ENCODE data around the gene NXPE3. TPM values are rescaled to one million over a fixed set of nuclear protein-coding genes. Genes with fewer than 3 reads are reported as not detected.

NXPE3 gene
- total and polyA plus RNA-seq, 5 donors from 2014 or later, result 37.9 to 43.2 (median 42.2) TPM

- peaks cover 43% of the 10 kb centered on the region for H3K36me3 Mint-ChIP-seq
- Histone ChIP-seq H3K4me1 (ENCODE audit: control insufficient read depth, insufficient read depth, low read length, poor library complexity, severe bottlenecking) (peaks cover 6% of the 10 kb centered on the region), H3K36me3 (ENCODE audit: control insufficient read depth, insufficient read depth, low read length) (peaks cover 62% of the 10 kb centered on the region)
Observed at GRCh38 chr3:101803939-101804338, 24.9 kb downstream of the NXPE3 start.

GRCh38 chr3:101806491-101806890, 27.5 kb downstream of the NXPE3 start:
- Histone ChIP-seq H3K27me3 (ENCODE audit: control insufficient read depth, insufficient read depth, low read length) (no peaks in the 10 kb centered on the region), H3K4me3 (ENCODE audit: low read depth, low read length) (no peak overlapping the region), H3K27ac (ENCODE audit: insufficient read depth, low read length, poor library complexity, severe bottlenecking) (no peak overlapping the region), H3K9me3 (ENCODE audit: control insufficient read depth in 2 of 2, low read length in 2 of 2) (no peaks in the 10 kb centered on the region), H3K4me1 (ENCODE audit: control insufficient read depth, insufficient read depth, low read length, poor library complexity, severe bottlenecking) (peaks cover 16% of the 10 kb centered on the region), H3K36me3 (ENCODE audit: control insufficient read depth, insufficient read depth, low read length) (peaks cover 45% of the 10 kb centered on the region)
- H3K4me1 Mint-ChIP-seq, result peaks cover 23 to 66% (median 58%) of the 10 kb centered on the region in 4 donors
- DNase-seq, result no peak
- H3K4me3 Mint-ChIP-seq, result no peak overlapping the region
- H3K9me3 Mint-ChIP-seq, result no peaks in the 10 kb centered on the region
- H3K27ac Mint-ChIP-seq, result no peak overlapping the region
- no peak for ATAC-seq (ENCODE audit: low read depth in 2 of 2)
- peaks cover 42% of the 10 kb centered on the region for H3K36me3 Mint-ChIP-seq
- H3K27me3 Mint-ChIP-seq, result no peaks in the 10 kb centered on the region

More at GRCh38 chr3:101803939-101804338, 24.9 kb downstream of the NXPE3 start:
- no peak for ATAC-seq (ENCODE audit: low read depth in 2 of 2)
- Mint-ChIP-seq H3K9me3 (no peaks in the 10 kb centered on the region), H3K4me1 (peaks cover 20 to 60% (median 51%) of the 10 kb centered on the region in 4 donors), H3K27ac (peak overlapping the region; percentile 57 to 70 (median 66)), H3K4me3 (peak overlapping the region in 1 of 4 donors; percentile 2), H3K27me3 (no peaks in the 10 kb centered on the region)
- no peaks in the 10 kb centered on the region for H3K27me3 ChIP-seq (ENCODE audit: control insufficient read depth, insufficient read depth, low read length)
- H3K4me3 ChIP-seq (ENCODE audit: low read depth, low read length), result no peak overlapping the region
- DNase-seq, result no peak
- H3K9me3 ChIP-seq (ENCODE audit: control insufficient read depth in 2 of 2, low read length in 2 of 2), result no peaks in the 10 kb centered on the region
- peak overlapping the region; percentile 69 for H3K27ac ChIP-seq (ENCODE audit: insufficient read depth, low read length, poor library complexity, severe bottlenecking)

GRCh38 chr3:101807888-101808287, 28.9 kb downstream of the NXPE3 start:
- ATAC-seq (ENCODE audit: low read depth in 2 of 2) (no peak), DNase-seq (no peak)
- Mint-ChIP-seq H3K4me3 (no peak overlapping the region), H3K27ac (peak overlapping the region in 2 of 3 donors; percentile 25 to 75), H3K36me3 (peaks cover 35% of the 10 kb centered on the region), H3K27me3 (no peaks in the 10 kb centered on the region), H3K9me3 (no peaks in the 10 kb centered on the region), H3K4me1 (peaks cover 23 to 57% (median 56%) of the 10 kb centered on the region in 4 donors)
- Histone ChIP-seq H3K4me3 (ENCODE audit: low read depth, low read length) (no peak overlapping the region), H3K36me3 (ENCODE audit: control insufficient read depth, insufficient read depth, low read length) (peaks cover 37% of the 10 kb centered on the region), H3K9me3 (ENCODE audit: control insufficient read depth in 2 of 2, low read length in 2 of 2) (no peaks in the 10 kb centered on the region), H3K27ac (ENCODE audit: insufficient read depth, low read length, poor library complexity, severe bottlenecking) (peak overlapping the region; percentile 6), H3K4me1 (ENCODE audit: control insufficient read depth, insufficient read depth, low read length, poor library complexity, severe bottlenecking) (peaks cover 16% of the 10 kb centered on the region), H3K27me3 (ENCODE audit: control insufficient read depth, insufficient read depth, low read length) (no peaks in the 10 kb centered on the region)

- no peaks in the 10 kb centered on the region for H3K9me3 ChIP-seq (ENCODE audit: control insufficient read depth in 2 of 2, low read length in 2 of 2)
- Mint-ChIP-seq H3K36me3 (peaks cover 22% of the 10 kb centered on the region), H3K27ac (peak overlapping the region; percentile 27 to 71 (median 63)), H3K4me3 (no peak overlapping the region), H3K9me3 (no peaks in the 10 kb centered on the region), H3K4me1 (peaks cover 22 to 55% (median 52%) of the 10 kb centered on the region in 4 donors), H3K27me3 (no peaks in the 10 kb centered on the region)
- DNase-seq, result peak; percentile 15 to 68 (median 56)
- no peaks in the 10 kb centered on the region for H3K27me3 ChIP-seq (ENCODE audit: control insufficient read depth, insufficient read depth, low read length)
- no peak overlapping the region for H3K27ac ChIP-seq (ENCODE audit: insufficient read depth, low read length, poor library complexity, severe bottlenecking)
- ATAC-seq (ENCODE audit: low read depth in 2 of 2), result peak in 1 of 2 donors; percentile 61
- peaks cover 16% of the 10 kb centered on the region for H3K4me1 ChIP-seq (ENCODE audit: control insufficient read depth, insufficient read depth, low read length, poor library complexity, severe bottlenecking)
- peaks cover 27% of the 10 kb centered on the region for H3K36me3 ChIP-seq (ENCODE audit: control insufficient read depth, insufficient read depth, low read length)
- no peak overlapping the region for H3K4me3 ChIP-seq (ENCODE audit: low read depth, low read length)
Observed at GRCh38 chr3:101809178-101810021, 30.4 kb downstream of the NXPE3 start.

GRCh38 chr3:101810022-101810418, 31.0 kb downstream of the NXPE3 start:
- Mint-ChIP-seq H3K4me1 (peaks cover 25 to 56% (median 48%) of the 10 kb centered on the region in 4 donors), H3K36me3 (peaks cover 19% of the 10 kb centered on the region), H3K27ac (peak overlapping the region; percentile 27 to 54 (median 39)), H3K27me3 (no peaks in the 10 kb centered on the region), H3K4me3 (peak overlapping the region in 1 of 4 donors; percentile 35), H3K9me3 (no peaks in the 10 kb centered on the region)
- DNase-seq, result no peak
- Histone ChIP-seq H3K27ac (ENCODE audit: insufficient read depth, low read length, poor library complexity, severe bottlenecking) (no peak overlapping the region), H3K27me3 (ENCODE audit: control insufficient read depth, insufficient read depth, low read length) (no peaks in the 10 kb centered on the region), H3K9me3 (ENCODE audit: control insufficient read depth in 2 of 2, low read length in 2 of 2) (no peaks in the 10 kb centered on the region), H3K4me1 (ENCODE audit: control insufficient read depth, insufficient read depth, low read length, poor library complexity, severe bottlenecking) (peaks cover 21% of the 10 kb centered on the region), H3K36me3 (ENCODE audit: control insufficient read depth, insufficient read depth, low read length) (peaks cover 21% of the 10 kb centered on the region), H3K4me3 (ENCODE audit: low read depth, low read length) (no peak overlapping the region)
- ATAC-seq (ENCODE audit: low read depth in 2 of 2), result no peak

- H3K4me1 ChIP-seq (ENCODE audit: control insufficient read depth, insufficient read depth, low read length, poor library complexity, severe bottlenecking), result peaks cover 21% of the 10 kb centered on the region
- Mint-ChIP-seq H3K9me3 (no peaks in the 10 kb centered on the region), H3K4me3 (no peak overlapping the region), H3K27me3 (no peaks in the 10 kb centered on the region), H3K4me1 (peaks cover 28 to 58% (median 46%) of the 10 kb centered on the region in 4 donors), H3K36me3 (peaks cover 17% of the 10 kb centered on the region), H3K27ac (peak overlapping the region in 1 of 3 donors; percentile 39)
- DNase-seq (no peak), ATAC-seq (ENCODE audit: low read depth in 2 of 2) (no peak)
- H3K27me3 ChIP-seq (ENCODE audit: control insufficient read depth, insufficient read depth, low read length), result no peaks in the 10 kb centered on the region
- no peaks in the 10 kb centered on the region for H3K9me3 ChIP-seq (ENCODE audit: control insufficient read depth in 2 of 2, low read length in 2 of 2)
- no peak overlapping the region for H3K27ac ChIP-seq (ENCODE audit: insufficient read depth, low read length, poor library complexity, severe bottlenecking)
- no peak overlapping the region for H3K4me3 ChIP-seq (ENCODE audit: low read depth, low read length)
- peaks cover 7% of the 10 kb centered on the region for H3K36me3 ChIP-seq (ENCODE audit: control insufficient read depth, insufficient read depth, low read length)
Observed at GRCh38 chr3:101811875-101812274, 32.9 kb downstream of the NXPE3 start.

- peaks cover 10% of the 10 kb centered on the region for H3K36me3 ChIP-seq (ENCODE audit: control insufficient read depth, insufficient read depth, low read length)
- no peaks in the 10 kb centered on the region for H3K27me3 Mint-ChIP-seq
- peaks cover 21% of the 10 kb centered on the region for H3K4me1 ChIP-seq (ENCODE audit: control insufficient read depth, insufficient read depth, low read length, poor library complexity, severe bottlenecking)
- no peaks in the 10 kb centered on the region for H3K9me3 Mint-ChIP-seq
- no peak for ATAC-seq (ENCODE audit: low read depth in 2 of 2)
- peaks cover 23% of the 10 kb centered on the region for H3K36me3 Mint-ChIP-seq
- no peaks in the 10 kb centered on the region for H3K27me3 ChIP-seq (ENCODE audit: control insufficient read depth, insufficient read depth, low read length)
- DNase-seq, result no peak
- no peak overlapping the region for H3K27ac Mint-ChIP-seq
- H3K9me3 ChIP-seq (ENCODE audit: control insufficient read depth in 2 of 2, low read length in 2 of 2), result no peaks in the 10 kb centered on the region
- H3K4me1 Mint-ChIP-seq, result peaks cover 28 to 62% (median 44%) of the 10 kb centered on the region in 4 donors
- no peak overlapping the region for H3K4me3 ChIP-seq (ENCODE audit: low read depth, low read length)
- H3K27ac ChIP-seq (ENCODE audit: insufficient read depth, low read length, poor library complexity, severe bottlenecking), result no peak overlapping the region
- H3K4me3 Mint-ChIP-seq, result no peak overlapping the region
Observed at GRCh38 chr3:101812895-101813294, 33.9 kb downstream of the NXPE3 start.
